Right atrium auricular region (tissue), 2 donors: Measurements from ENCODE around the gene PRR29. TPM values are rescaled to one million over a fixed set of nuclear protein-coding genes. Genes with fewer than 3 reads are reported as not detected.
"Not testable (repeated sequence)": the region's sequence is repeated elsewhere in the genome, so short reads cannot be mapped to it uniquely, and the experiment has no call there.

Source experiments
- DNase-seq: peaks from one replicate; pipeline ENCODE4 v3.0.0-alpha.2; 2019; ENCODE audit warnings: low spot score
- H3K27ac ChIP-seq, 2 donors: fragments of 200-600 bp; sonication (generic); 1 replicate in 1 of 2; 2 replicates in 1 of 2; pipeline ENCODE4 v1.5.1; 2016 to 2019
- H3K27me3 ChIP-seq, 2 donors: fragments of 200-600 bp; sonication (generic); one replicate each; pipeline versions ENCODE4 v1.5.1 to v1.6.0; 2017 to 2019
- H3K36me3 ChIP-seq: fragments of 200-600 bp; sonication (generic); one replicate; pipeline ENCODE4 v1.5.1; 2016
- H3K4me1 ChIP-seq, 2 donors: fragments of 200-600 bp; sonication (generic); one replicate each; pipeline versions ENCODE4 v1.5.1 to v1.6.0; 2017 to 2019
- H3K4me3 ChIP-seq, 2 donors: fragments of 200-600 bp; sonication (generic); 1 replicate in 1 of 2; 2 replicates in 1 of 2; pipeline ENCODE4 v1.5.1; 2017 to 2019; ENCODE audit warnings: mild to moderate bottlenecking in 1 of 2, moderate library complexity in 1 of 2
- H3K9me3 ChIP-seq, 2 donors: fragments of 200-600 bp; sonication (generic); one replicate each; pipeline ENCODE4 v1.5.1; 2019
- CTCF ChIP-seq, 2 donors: fragments of 200-600 bp; sonication (generic); IDR thresholded peaks; one replicate each; pipeline ENCODE4 v1.5.1; 2019; ENCODE audit warnings: antibody characterized with exemption in 2 of 2
- total RNA-seq, 2 donors: library from RNA; depleted of rRNA; stranded (reverse); fragments of >200 nt; gene quantifications; one replicate each; pipeline ENCODE4 v1.1.0, GENCODE V29; 2016

The PRR29 gene
- total RNA-seq, 2 donors from 2014 or later = 0.08 TPM; not detected in 1

- Histone ChIP-seq H3K36me3 (no peaks in the 10 kb centered on the region), H3K4me3 (no peak overlapping the region), H3K27ac (peak overlapping the region; percentile 33 to 50), H3K9me3 (no peaks in the 10 kb centered on the region), H3K4me1 (peaks cover 0 to 15% of the 10 kb centered on the region in 2 donors), H3K27me3 (no peaks in the 10 kb centered on the region)
- DNase-seq = no peak
- TF ChIP-seq CTCF (IDR thresholded peaks at IDR 0.05) = no peak
Observed at GRCh38 chr17:64016974-64017373, 18.8 kb downstream of the PRR29 start.

DNA sequence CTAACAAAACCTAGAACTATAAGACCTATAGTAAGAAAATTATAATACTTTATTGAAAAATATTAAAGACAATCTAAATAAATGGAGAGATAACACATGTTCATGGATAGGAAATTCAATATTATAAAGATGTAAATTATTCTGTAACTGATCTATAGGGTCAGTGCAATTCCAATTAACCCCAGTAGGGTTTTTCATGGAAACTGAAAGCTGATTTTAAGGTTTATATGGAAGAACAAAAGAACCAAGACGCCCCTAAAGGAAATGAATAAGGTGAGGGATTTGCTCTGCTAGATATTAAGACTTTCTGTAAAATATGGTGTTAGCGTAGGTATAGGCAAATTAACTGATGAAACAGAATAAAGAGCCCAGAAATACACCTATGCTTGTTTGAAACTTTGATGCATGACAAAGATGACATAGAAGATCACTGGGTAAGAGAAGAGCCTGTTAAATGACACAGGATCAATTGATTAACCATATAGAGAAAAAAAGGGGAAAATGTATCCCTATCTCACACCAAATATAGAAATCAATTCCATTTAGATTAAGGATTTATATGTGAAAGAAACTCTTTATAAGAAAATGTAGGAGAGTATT, 19.3 kb downstream of the PRR29 start:
- peak in 1 of 2 donors; percentile 34 for TF ChIP-seq CTCF (IDR thresholded peaks at IDR 0.05)
- Histone ChIP-seq H3K27ac (peak overlapping the region; percentile 26 to 33), H3K4me3 (no peak overlapping the region), H3K9me3 (no peaks in the 10 kb centered on the region), H3K27me3 (no peaks in the 10 kb centered on the region), H3K36me3 (no peaks in the 10 kb centered on the region), H3K4me1 (peaks cover 0 to 15% of the 10 kb centered on the region in 2 donors)
- DNase-seq = no peak

DNA sequence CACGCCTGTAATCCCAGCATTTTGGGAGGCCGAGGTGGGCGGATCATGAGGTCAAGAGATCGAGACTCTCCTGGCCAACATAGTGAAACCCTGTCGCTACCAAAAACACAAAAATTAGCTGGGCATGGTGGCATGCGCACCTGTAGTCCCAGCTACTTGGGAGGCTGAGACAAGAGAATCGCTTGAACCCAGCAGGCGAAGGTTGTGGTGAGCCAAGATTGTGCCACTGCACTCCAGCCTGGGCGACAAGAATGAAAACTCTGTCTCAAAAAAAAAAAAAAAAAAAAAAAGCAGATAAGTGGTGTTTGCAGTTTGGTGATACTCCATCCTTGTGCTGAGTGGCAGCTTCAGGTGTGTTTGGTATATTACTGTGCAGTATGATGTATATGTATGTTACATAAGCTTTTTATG, 21.4 kb downstream of the PRR29 start:
- H3K27me3 ChIP-seq, DNase-seq, H3K9me3 ChIP-seq, H3K36me3 ChIP-seq: not testable (repeated sequence)
- H3K27ac ChIP-seq = peak overlapping the region; percentile 71 to 88
- peak overlapping the region; percentile 35 to 54 for H3K4me3 ChIP-seq
- peaks cover 0 to 15% of the 10 kb centered on the region in 2 donors for H3K4me1 ChIP-seq

GRCh38 chr17:64020056-64020766, 22.1 kb downstream of the PRR29 start, which contains the start of gene ICAM2:
TSS of gene ICAM2 (minus strand) at chr17:64020633. CDS start at chr17:64006691, 13,942 bp downstream.
- peak in 1 of 2 donors; percentile 9 for TF ChIP-seq CTCF (IDR thresholded peaks at IDR 0.05)
- peak within 1 kb of the TSS; percentile 35 to 54 for H3K4me3 ChIP-seq
- H3K27ac ChIP-seq = peak within 1 kb of the TSS; percentile 71 to 88
- peaks cover 0 to 16% of the 10 kb centered on the region in 2 donors for H3K4me1 ChIP-seq
- no peak for DNase-seq
- no peaks in the 10 kb centered on the region for H3K27me3 ChIP-seq
- no peaks in the 10 kb centered on the region for H3K36me3 ChIP-seq
- no peaks in the 10 kb centered on the region for H3K9me3 ChIP-seq

DNA sequence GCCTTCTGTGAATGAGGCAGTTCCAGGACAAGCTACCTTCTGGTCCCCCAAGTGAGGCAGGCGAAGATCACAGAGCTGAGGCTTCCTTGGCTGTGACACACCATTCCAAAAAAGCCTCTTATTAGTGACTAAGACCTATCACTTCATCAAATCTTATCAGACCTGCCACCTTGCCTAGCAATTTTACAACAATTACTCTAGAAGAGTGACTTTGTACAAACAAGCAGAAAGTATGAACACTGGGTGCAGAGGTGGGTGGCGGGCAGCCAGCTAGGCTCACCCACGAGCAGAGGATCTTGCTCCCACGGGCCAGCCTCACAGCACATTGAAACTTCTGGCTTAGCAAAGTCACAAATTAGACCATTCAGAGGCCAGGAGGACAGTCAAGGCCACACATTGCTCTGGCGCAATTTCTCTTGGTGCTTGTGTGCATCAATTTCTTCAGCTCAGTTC, 24.5 kb downstream of the PRR29 start:
- H3K9me3 ChIP-seq = no peaks in the 10 kb centered on the region

More for the DNA sequence above, 24.5 kb downstream of the PRR29 start:
- peaks cover 0 to 11% of the 10 kb centered on the region in 2 donors for H3K4me1 ChIP-seq
- H3K27me3 ChIP-seq = no peaks in the 10 kb centered on the region
- no peak for DNase-seq
- no peaks in the 10 kb centered on the region for H3K36me3 ChIP-seq
- H3K27ac ChIP-seq = no peak overlapping the region
- no peak for TF ChIP-seq CTCF (IDR thresholded peaks at IDR 0.05)
- H3K4me3 ChIP-seq = no peak overlapping the region
